Measurements from ENCODE around the gene KCNG4. TPM values are rescaled to one million over a fixed set of nuclear protein-coding genes. Genes with fewer than 3 reads are reported as not detected.

KCNG4 gene
- total RNA-seq, 2 experiments from 2014 or later = not detected

GRCh38 chr16:84234321-84235241, 5.2 kb downstream of the KCNG4 start:
- Mint-ChIP-seq H3K36me3 (ENCODE audit: low read depth) (no peaks in the 10 kb centered on the region), H3K4me3 (no peak overlapping the region), H3K27ac (no peak overlapping the region), H3K9me3 (no peaks in the 10 kb centered on the region), H3K4me1 (ENCODE audit: low read depth) (no peaks in the 10 kb centered on the region), H3K27me3 (peaks cover 37% of the 10 kb centered on the region)
- CTCF ChIA-PET = no interaction called here
- Histone ChIP-seq H3K27me3 (ENCODE audit: control insufficient read depth in 1 of 2, insufficient read depth in 2 of 2, low read length in 2 of 2) (peaks cover 0 to 3% of the 10 kb centered on the region in 2 experiments), H3K36me3 (ENCODE audit: insufficient read depth, low read length) (no peaks in the 10 kb centered on the region), H3K4me1 (ENCODE audit: insufficient read depth, low read length) (no peaks in the 10 kb centered on the region), H3K9me3 (ENCODE audit: control insufficient read depth in 1 of 2, insufficient read depth in 1 of 2, low read length in 2 of 2) (no peaks in the 10 kb centered on the region), H3K27ac (ENCODE audit: low read depth in 1 of 2, low read length in 2 of 2) (no peak overlapping the region), H3K4me3 (ENCODE audit: low read length) (no peak overlapping the region)
- DNase-seq (no peak), ATAC-seq (ENCODE audit: poor library complexity) (no peak)
- intact Hi-C loops (cut with DNase I, micrococcal nuclease) = no loop called here
- POLR2A ChIA-PET = no interaction called here
- no peak for TF ChIP-seq CTCF (IDR thresholded peaks at IDR 0.05)

GRCh38 chr16:84233748-84234147, 6.1 kb downstream of the KCNG4 start:
- CTCF ChIA-PET = no interaction called here
- no peak overlapping the region for H3K27ac Mint-ChIP-seq
- no peaks in the 10 kb centered on the region for H3K36me3 Mint-ChIP-seq (ENCODE audit: low read depth)

GRCh38 chr16:84232969-84233368, 6.8 kb downstream of the KCNG4 start:
- H3K4me3 Mint-ChIP-seq = no peak overlapping the region
- H3K9me3 ChIP-seq (ENCODE audit: control insufficient read depth in 1 of 2, insufficient read depth in 1 of 2, low read length in 2 of 2) = no peaks in the 10 kb centered on the region
- H3K36me3 Mint-ChIP-seq (ENCODE audit: low read depth) = no peaks in the 10 kb centered on the region
- H3K36me3 ChIP-seq (ENCODE audit: insufficient read depth, low read length) = no peaks in the 10 kb centered on the region
- CTCF ChIA-PET = interaction anchor here (0.6 kb wide), 1 partner anchor 719 kb away, joined by 3 read pairs; no protein-coding TSS in a partner anchor
- H3K9me3 Mint-ChIP-seq = no peaks in the 10 kb centered on the region
- no peaks in the 10 kb centered on the region for H3K4me1 ChIP-seq (ENCODE audit: insufficient read depth, low read length)
- no peak overlapping the region for H3K4me3 ChIP-seq (ENCODE audit: low read length)
- H3K27ac Mint-ChIP-seq = no peak overlapping the region
- no peak for TF ChIP-seq CTCF (IDR thresholded peaks at IDR 0.05)
- H3K27me3 ChIP-seq (ENCODE audit: control insufficient read depth in 1 of 2, insufficient read depth in 2 of 2, low read length in 2 of 2) = peaks cover 0 to 3% of the 10 kb centered on the region in 2 experiments
- H3K27ac ChIP-seq (ENCODE audit: low read depth in 1 of 2, low read length in 2 of 2) = no peak overlapping the region
- peaks cover 30% of the 10 kb centered on the region for H3K27me3 Mint-ChIP-seq
- H3K4me1 Mint-ChIP-seq (ENCODE audit: low read depth) = no peaks in the 10 kb centered on the region
- intact Hi-C loops (cut with DNase I, micrococcal nuclease) = no loop called here
- POLR2A ChIA-PET = no interaction called here
- ATAC-seq (ENCODE audit: poor library complexity) = no peak
- DNase-seq = no peak

More at GRCh38 chr16:84233748-84234147, 6.1 kb downstream of the KCNG4 start:
- TF ChIP-seq CTCF (IDR thresholded peaks at IDR 0.05) = no peak
- no peaks in the 10 kb centered on the region for H3K9me3 ChIP-seq (ENCODE audit: control insufficient read depth in 1 of 2, insufficient read depth in 1 of 2, low read length in 2 of 2)
- intact Hi-C loops (cut with DNase I, micrococcal nuclease) = no loop called here
- POLR2A ChIA-PET = no interaction called here
- H3K27ac ChIP-seq (ENCODE audit: low read depth in 1 of 2, low read length in 2 of 2) = no peak overlapping the region
- no peaks in the 10 kb centered on the region for H3K36me3 ChIP-seq (ENCODE audit: insufficient read depth, low read length)
- Mint-ChIP-seq H3K27me3 (peaks cover 31% of the 10 kb centered on the region), H3K4me3 (no peak overlapping the region), H3K4me1 (ENCODE audit: low read depth) (no peaks in the 10 kb centered on the region), H3K9me3 (no peaks in the 10 kb centered on the region)
- ATAC-seq (ENCODE audit: poor library complexity) = no peak
- no peak overlapping the region for H3K4me3 ChIP-seq (ENCODE audit: low read length)
- peaks cover 0 to 3% of the 10 kb centered on the region in 2 experiments for H3K27me3 ChIP-seq (ENCODE audit: control insufficient read depth in 1 of 2, insufficient read depth in 2 of 2, low read length in 2 of 2)
- no peak for DNase-seq
- H3K4me1 ChIP-seq (ENCODE audit: insufficient read depth, low read length) = no peaks in the 10 kb centered on the region
